ENCODE measurements around the gene PPFIBP1. TPM values are rescaled to one million over a fixed set of nuclear protein-coding genes. Genes with fewer than 3 reads are reported as not detected.
"Not testable (repeated sequence)": the region's sequence is repeated elsewhere in the genome, so short reads cannot be mapped to it uniquely, and the experiment has no call there.

PPFIBP1 gene
- total RNA-seq, 1 donor: 20.2 TPM

DNA sequence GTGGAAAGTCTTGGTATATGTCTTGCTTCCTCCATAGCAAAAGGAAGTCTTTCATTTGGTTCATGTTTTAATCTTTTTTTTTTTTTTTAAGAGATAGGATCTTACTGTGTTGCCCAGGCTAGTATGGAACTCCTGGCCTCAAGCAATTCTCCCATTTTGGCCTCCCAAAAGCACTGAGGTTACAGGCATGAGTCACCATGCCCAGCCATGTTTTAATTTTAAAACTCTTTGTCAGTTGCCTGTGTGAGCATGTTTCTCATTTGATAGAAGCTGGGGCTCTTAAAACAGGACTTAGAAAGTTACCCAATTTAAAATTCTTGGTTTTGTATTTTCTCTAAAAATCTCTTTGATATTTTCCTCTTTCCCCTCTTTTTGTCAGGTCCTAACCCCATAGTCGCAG, 127.2 kb downstream of the PPFIBP1 start:
- DNase-seq (ENCODE audit: low read depth in 2 of 3, low spot score in 2 of 3): no peak

DNA sequence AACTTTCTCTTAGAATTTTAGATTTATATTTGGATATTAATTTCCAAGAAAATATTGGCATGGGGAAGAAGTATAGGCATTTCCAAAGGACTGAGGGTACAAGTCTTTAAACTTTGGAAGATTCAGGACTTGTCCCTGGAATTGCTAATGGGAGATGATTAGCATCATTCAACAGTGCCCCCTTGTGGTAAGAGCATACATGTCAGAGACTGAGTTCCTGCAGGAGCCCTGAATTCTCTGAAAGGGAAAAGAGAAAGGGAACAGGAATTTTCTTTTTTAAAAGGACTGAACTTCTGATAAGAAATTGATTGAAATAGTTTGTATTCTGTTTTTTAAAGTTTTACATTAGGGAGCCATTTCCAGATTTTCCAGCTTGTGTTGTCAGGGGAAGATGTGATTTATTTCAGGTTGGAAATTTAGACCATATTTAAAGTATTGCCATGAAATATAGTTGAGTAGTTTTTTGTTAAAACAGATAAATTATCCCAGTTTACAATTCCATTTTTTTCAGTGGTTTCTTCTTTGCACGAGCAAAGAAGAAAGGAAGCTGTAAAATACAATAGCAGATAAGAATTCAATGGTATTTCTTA, 128.3 kb downstream of the PPFIBP1 start:
- peak; percentile 9 to 55 (median 45) for DNase-seq (ENCODE audit: low read depth in 2 of 3, low spot score in 2 of 3)

GRCh38 chr12:27653661-27654060, 129.7 kb downstream of the PPFIBP1 start:
- DNase-seq (ENCODE audit: low read depth in 2 of 3, low spot score in 2 of 3): peak in 1 of 3 donors; percentile 9

- DNase-seq (ENCODE audit: low read depth in 2 of 3, low spot score in 2 of 3): not testable (repeated sequence)
These were observed 131.5 kb downstream of the PPFIBP1 start for GRCh38 chr12:27655476-27655875.

GRCh38 chr12:27657296-27657695, 133.3 kb downstream of the PPFIBP1 start:
- no peak for DNase-seq (ENCODE audit: low read depth in 2 of 3, low spot score in 2 of 3)

- DNase-seq (ENCODE audit: low read depth in 2 of 3, low spot score in 2 of 3): no peak
These were observed 141.7 kb downstream of the PPFIBP1 start for GRCh38 chr12:27665704-27666103.

DNA sequence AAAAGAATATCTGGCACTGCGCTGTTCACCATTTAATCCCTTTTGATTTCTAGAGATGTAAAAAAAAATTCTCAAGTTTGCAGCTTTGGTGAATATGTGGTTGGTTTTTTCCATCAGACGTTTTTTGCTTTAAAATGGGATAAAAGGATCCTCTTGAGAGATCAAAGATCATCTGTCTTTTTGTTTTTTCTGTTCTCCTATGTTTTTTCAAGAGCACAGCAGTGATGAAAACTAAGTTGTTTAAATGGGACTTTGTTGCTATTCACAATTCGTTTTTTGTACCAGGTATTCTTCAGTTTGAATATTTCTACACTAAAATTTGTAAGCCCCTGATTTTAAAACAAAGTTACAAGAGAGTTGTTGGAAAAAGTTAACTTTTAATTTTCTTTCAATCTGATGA, 142.5 kb downstream of the PPFIBP1 start:
- DNase-seq (ENCODE audit: low read depth in 2 of 3, low spot score in 2 of 3): no peak

DNA sequence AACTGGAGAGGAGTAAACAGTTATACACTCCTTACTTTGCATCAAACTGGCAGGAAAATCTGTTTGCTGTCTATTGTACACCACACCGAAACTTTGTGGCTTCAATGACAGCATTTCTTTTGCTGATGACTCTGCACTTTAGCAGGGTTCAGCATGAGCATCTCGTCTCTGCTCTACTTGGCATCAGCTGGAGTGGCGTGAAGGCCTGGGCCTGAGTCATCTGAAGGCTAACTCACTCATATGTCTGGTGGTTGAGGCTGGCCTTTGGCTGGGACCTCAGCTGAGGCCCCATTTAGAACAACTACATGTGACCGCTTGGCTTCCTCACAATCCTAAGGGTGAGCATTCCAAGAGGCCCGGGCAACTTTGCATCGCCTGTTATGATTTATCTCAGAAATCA, 143.5 kb downstream of the PPFIBP1 start:
- DNase-seq (ENCODE audit: low read depth in 2 of 3, low spot score in 2 of 3): no peak

GRCh38 chr12:27672051-27672450, 148.0 kb downstream of the PPFIBP1 start:
- DNase-seq (ENCODE audit: low read depth in 2 of 3, low spot score in 2 of 3): no peak

DNA sequence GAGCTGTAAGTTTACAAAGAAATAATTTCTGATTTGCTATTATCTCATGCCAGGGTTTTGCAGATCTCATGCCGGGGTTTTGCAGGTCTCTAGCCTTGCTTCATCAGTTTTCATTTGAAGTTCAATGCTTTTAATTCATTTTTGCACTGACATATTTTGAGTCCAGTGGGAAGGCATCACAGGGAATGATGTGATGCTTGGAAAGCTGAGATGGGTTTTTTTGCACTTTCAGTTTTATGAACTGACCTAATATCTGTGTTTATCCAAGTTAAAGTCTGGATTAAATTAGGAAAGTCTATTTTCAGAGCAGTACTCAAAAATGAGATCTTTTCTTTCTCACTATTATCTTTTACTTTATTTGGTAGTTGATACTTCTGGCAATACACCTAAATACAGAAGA, 148.6 kb downstream of the PPFIBP1 start:
- no peak for DNase-seq (ENCODE audit: low read depth in 2 of 3, low spot score in 2 of 3)

DNA sequence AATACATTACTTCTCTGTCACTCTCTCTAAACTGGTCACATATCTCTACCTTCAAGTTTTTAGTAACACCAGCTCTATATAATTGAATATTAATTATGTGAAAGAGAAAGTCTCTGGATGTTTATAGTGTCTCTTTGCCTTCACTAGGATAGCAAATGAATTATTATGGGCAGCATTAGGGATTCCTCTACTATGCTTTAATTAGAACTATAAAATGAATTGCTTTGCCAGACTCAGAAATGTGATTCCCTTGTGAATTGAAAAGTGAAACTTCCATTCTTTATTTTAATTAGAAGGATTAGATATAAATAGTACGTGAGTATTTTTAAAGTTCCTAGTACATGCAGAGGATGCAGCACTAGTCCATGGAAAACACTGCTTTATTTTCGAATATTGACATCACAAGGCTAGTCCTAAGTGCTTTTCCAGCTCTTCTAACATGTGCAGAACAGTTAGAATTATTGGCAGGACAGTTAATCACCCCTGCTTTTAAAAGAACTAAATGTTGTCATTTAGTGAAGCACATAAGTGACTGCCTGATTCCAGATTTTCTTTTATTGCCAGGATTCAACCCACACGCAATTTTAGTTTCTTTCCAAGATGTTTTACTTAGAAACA, 149.2 kb downstream of the PPFIBP1 start:
- DNase-seq (ENCODE audit: low read depth in 2 of 3, low spot score in 2 of 3): no peak

GRCh38 chr12:27674989-27675388, 151.0 kb downstream of the PPFIBP1 start:
- no peak for DNase-seq (ENCODE audit: low read depth in 2 of 3, low spot score in 2 of 3)

GRCh38 chr12:27680619-27681018, 156.6 kb downstream of the PPFIBP1 start:
- no peak for DNase-seq (ENCODE audit: low read depth in 2 of 3, low spot score in 2 of 3)

- no peak for DNase-seq (ENCODE audit: low read depth in 2 of 3, low spot score in 2 of 3)
These were observed 158.5 kb downstream of the PPFIBP1 start for GRCh38 chr12:27682534-27682933.

GRCh38 chr12:27685274-27685673, 161.3 kb downstream of the PPFIBP1 start:
- DNase-seq (ENCODE audit: low read depth in 2 of 3, low spot score in 2 of 3): no peak

- DNase-seq (ENCODE audit: low read depth in 2 of 3, low spot score in 2 of 3): no peak
These were observed 162.1 kb downstream of the PPFIBP1 start for GRCh38 chr12:27686147-27686546.

GRCh38 chr12:27688671-27689070, 164.7 kb downstream of the PPFIBP1 start:
- no peak for DNase-seq (ENCODE audit: low read depth in 2 of 3, low spot score in 2 of 3)

DNA sequence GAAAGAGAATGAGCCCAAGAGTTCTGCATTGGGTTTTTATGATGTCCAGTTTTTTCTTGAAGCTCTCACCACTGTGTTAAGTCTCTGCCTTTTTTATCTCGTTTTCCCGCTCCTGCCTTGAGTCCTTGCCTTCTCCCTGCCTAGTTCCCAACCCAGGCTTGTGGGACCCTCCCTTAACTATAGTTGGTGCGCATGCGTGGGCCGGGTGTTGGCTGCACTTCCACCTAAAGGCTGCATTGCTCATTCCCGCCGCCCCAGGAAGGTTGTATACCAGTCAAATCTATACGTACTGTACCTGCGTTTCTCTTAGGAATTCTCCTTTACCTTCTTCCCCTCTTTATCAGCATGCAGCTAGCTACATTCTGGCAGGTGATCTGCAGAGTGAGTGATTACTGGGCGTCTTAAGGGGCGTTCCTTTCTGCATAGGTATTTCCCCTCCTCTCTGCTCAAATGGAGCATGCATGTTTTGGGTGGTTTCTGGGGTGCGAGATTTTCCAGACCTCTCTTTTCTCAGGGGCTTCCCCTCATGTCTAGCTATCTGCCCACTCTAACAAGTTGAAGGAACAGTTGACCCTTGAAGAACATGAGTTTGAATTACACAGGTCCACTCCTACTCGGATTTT, 165.7 kb downstream of the PPFIBP1 start:
- DNase-seq (ENCODE audit: low read depth in 2 of 3, low spot score in 2 of 3): no peak

DNA sequence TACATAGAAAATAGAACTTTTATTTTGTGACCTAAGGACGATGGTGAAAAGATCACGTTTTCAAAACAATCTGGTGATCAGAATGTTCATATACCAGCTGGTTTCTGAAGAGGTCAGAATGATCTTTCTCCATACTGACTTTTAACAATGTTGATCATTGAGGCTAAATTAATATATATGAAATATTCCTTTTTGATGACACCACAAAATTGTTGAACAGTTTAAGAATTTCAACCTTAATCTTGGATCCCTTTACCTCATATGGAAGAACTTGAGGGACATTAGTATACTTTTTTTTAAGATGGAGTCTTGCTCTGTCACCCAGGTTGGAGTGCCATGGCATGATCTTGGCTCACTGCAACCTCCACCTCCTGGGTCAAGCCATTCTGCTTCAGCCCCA, 169.4 kb downstream of the PPFIBP1 start:
- DNase-seq (ENCODE audit: low read depth in 2 of 3, low spot score in 2 of 3): no peak

DNA sequence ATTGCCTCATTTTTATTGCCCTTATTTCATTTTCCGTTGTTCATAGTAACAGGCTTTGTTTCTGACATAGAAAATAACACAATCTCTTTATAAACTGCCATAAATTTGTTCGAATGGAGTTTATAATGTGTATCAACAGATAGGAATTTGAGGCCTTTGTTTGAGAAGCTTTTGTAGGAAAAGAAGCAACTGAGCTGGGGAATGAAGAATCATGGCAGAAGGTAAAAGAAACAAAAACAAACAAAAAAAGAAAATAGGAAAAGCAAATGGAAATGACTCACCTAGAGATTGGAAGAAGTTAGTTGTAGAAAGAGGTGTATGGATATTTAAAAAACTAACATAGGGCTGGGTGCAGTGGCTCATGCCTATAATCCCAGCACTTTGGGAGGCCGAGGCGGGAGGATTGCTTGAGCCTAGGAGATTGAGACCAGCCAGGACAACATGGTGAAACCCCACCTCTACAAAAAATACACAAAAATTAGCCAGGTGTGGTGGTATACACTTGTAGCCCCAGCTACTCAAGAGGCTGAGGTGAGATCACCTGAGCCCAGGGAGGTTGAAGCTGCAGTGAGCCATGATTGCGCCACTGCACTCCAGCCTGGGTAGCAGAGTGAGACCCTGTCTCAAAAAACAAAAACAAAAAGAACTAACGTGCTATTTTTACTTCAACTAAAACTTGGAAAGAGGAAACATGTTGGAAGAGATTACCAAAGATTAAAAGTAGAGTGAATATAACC, 171.7 kb downstream of the PPFIBP1 start:
- DNase-seq (ENCODE audit: low read depth in 2 of 3, low spot score in 2 of 3): no peak

DNA sequence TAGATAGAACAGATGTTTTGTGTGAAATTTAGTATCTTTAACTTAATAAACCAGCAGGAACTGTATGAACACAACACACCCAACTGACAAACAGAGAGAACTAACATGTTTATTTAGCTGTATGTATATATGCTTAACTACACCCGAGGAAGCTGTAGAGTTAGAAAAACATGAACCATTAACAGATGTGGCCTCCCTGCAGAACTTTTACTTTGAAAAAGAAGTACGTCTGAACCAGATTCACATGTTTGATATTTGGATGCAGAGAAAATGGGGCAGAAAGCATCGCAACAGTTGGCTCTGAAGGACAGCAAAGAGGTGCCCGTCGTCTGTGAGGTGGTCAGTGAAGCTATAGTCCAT, 172.3 kb downstream of the PPFIBP1 start, which contains the start of gene REP15:
Gene REP15 (plus strand): TSS at position 155 of the 360 bp plus-strand sequence. CDS start 116 bp downstream, at position 271.
- no peak for DNase-seq (ENCODE audit: low read depth in 2 of 3, low spot score in 2 of 3)

Data from hematopoietic multipotent progenitor cell (in vitro differentiated cells).